Measurements from ENCODE around the gene FAM83F. TPM values are rescaled to one million over a fixed set of nuclear protein-coding genes. Genes with fewer than 3 reads are reported as not detected.

Gene FAM83F
- total RNA-seq, 1 experiment from 2014 or later: 43.1 TPM

GRCh38 chr22:39960791-39961746 lies 33.7 kb upstream of the FAM83F start (continued):
- TF ChIP-seq ARID4B (CRISPR knock-in tag; IDR thresholded peaks at IDR 0.05; ENCODE audit: borderline replicate concordance): no peak
- TF ChIP-seq TEAD4 (CRISPR knock-in tag; IDR thresholded peaks at IDR 0.05): no peak
- no peak for TF ChIP-seq MLX (CRISPR knock-in tag; IDR thresholded peaks at IDR 0.05)

- TF ChIP-seq ZNF219 (CRISPR knock-in tag; IDR thresholded peaks at IDR 0.05; ENCODE audit: borderline replicate concordance) (no peak), ETV6 (CRISPR knock-in tag; IDR thresholded peaks at IDR 0.05) (no peak), CREB1 (CRISPR knock-in tag; IDR thresholded peaks at IDR 0.05) (no peak), ZNF532 (CRISPR knock-in tag; IDR thresholded peaks at IDR 0.05; ENCODE audit: borderline replicate concordance) (no peak), IRF2 (CRISPR knock-in tag; IDR thresholded peaks at IDR 0.05; ENCODE audit: borderline replicate concordance, low read depth) (no peak), ZNF232 (CRISPR knock-in tag; IDR thresholded peaks at IDR 0.05) (no peak), KAT7 (CRISPR knock-in tag; IDR thresholded peaks at IDR 0.05; ENCODE audit: borderline replicate concordance) (no peak)
- H3K4me3 Mint-ChIP-seq: no peak overlapping the region
- CTCF ChIA-PET: interaction anchor here (1.2 to 1.4 kb wide), 3 partner anchors 19 to 47 kb away, joined by 3 read pairs; no protein-coding TSS in a partner anchor
- peaks cover 5% of the 10 kb centered on the region; the same call in 1 of the 2 replicates for H3K9me3 Mint-ChIP-seq
- H3K4me1 Mint-ChIP-seq: peaks cover 28% of the 10 kb centered on the region
- ATAC-seq: no peak
- no peak for DNase-seq (ENCODE audit: low spot score)
- H3K27ac Mint-ChIP-seq: no peak overlapping the region
- POLR2A ChIA-PET: interaction anchor here (0.6 kb wide), 1 partner anchor 72 kb away, joined by 3 read pairs; no protein-coding TSS in a partner anchor
- peaks cover 11% of the 10 kb centered on the region for H3K27me3 Mint-ChIP-seq (ENCODE audit: low read depth)
- no peaks in the 10 kb centered on the region for H3K36me3 Mint-ChIP-seq
Observed at GRCh38 chr22:39962071-39962470, 32.7 kb upstream of the FAM83F start.

- H3K4me1 Mint-ChIP-seq: peaks cover 8% of the 10 kb centered on the region
- CTCF ChIA-PET: interaction anchor here (1.5 kb wide), 1 partner anchor 33 kb away, joined by 5 read pairs; no protein-coding TSS in a partner anchor
- H3K9me3 Mint-ChIP-seq: no peaks in the 10 kb centered on the region
- H3K36me3 Mint-ChIP-seq: no peaks in the 10 kb centered on the region
- no peak overlapping the region for H3K27ac Mint-ChIP-seq
- ATAC-seq (no peak), DNase-seq (ENCODE audit: low spot score) (no peak)
- H3K27me3 Mint-ChIP-seq (ENCODE audit: low read depth): peaks cover 2% of the 10 kb centered on the region; the same call in 1 of the 2 replicates
- POLR2A ChIA-PET: no interaction called here
- H3K4me3 Mint-ChIP-seq: no peak overlapping the region
- no peak for TF ChIP-seq SMAD4 (CRISPR knock-in tag; IDR thresholded peaks at IDR 0.05)
- no peak for TF ChIP-seq ATF3 (CRISPR knock-in tag; conservative IDR thresholded peaks at IDR 0.05)
- TF ChIP-seq HMGA2 (CRISPR knock-in tag; IDR thresholded peaks at IDR 0.05): no peak
- TF ChIP-seq ZNF232 (CRISPR knock-in tag; IDR thresholded peaks at IDR 0.05): no peak
- no peak for TF ChIP-seq ZBTB43 (CRISPR knock-in tag; IDR thresholded peaks at IDR 0.05)
- TF ChIP-seq E2F1 (CRISPR knock-in tag; IDR thresholded peaks at IDR 0.05): no peak
- TF ChIP-seq ZNF396 (CRISPR knock-in tag; IDR thresholded peaks at IDR 0.05; ENCODE audit: borderline replicate concordance): no peak
- TF ChIP-seq TP53 (CRISPR knock-in tag; IDR thresholded peaks at IDR 0.05): no peak
Observed at GRCh38 chr22:39965748-39966147, 29.0 kb upstream of the FAM83F start.

Data from WTC11 (cell line).